Endothelial cell of umbilical vein (primary cell): ENCODE results near the gene HAND2. TPM values are rescaled to one million over a fixed set of nuclear protein-coding genes. Genes with fewer than 3 reads are reported as not detected.

Experiments used
- BruUV-seq: library from RNA; stranded (reverse); fragments of 400-500 nt; replicated peaks from 2 replicates; lab custom pipeline; 2021; lab: Mats Ljungman, UMichigan
- CTCF ChIA-PET: fragments of 300-600, 350-600 bp; sonication (Branson Sonifier 250); formaldehyde crosslinking; loops from one replicate; lab custom pipeline; 2021; ENCODE audit warnings: antibody characterized with exemption, inconsistent platforms; lab: Charles Lee
- POLR2A ChIA-PET: fragments of 300-600, 350-600 bp; sonication (Branson Sonifier 250); formaldehyde crosslinking; loops from one replicate; lab custom pipeline; 2021; ENCODE audit warnings: antibody characterized with exemption, inconsistent platforms; lab: Charles Lee
- DNase-seq: peaks from one replicate; pipeline ENCODE4 v3.0.0-alpha.2; 2011; ENCODE audit warnings: low read depth, low spot score
- FAIRE-seq: peaks from 2 replicates; lab custom pipeline; 2011; peaks lifted over from hg19 to GRCh38; lab: Jason Lieb, UNC
- H2AFZ ChIP-seq: 2 replicates; pipeline ENCODE4 v1.6.0; 2012; ENCODE audit warnings: low read depth, low read length, control low read depth, inconsistent platforms
- H3K27ac ChIP-seq: 2 replicates; pipeline ENCODE4 v1.5.1; 2011; ENCODE audit warnings: low read depth, mild to moderate bottlenecking, control low read depth, low read length, moderate library complexity; ENCODE audit not compliant: insufficient read depth
- H3K27me3 ChIP-seq, 2 experiments: 2 replicates each; pipeline versions ENCODE4 v1.6.0 to v1.6.1; 2011; ENCODE audit warnings: low read length in 2 of 2, mixed read lengths in 1 of 2; ENCODE audit not compliant: control insufficient read depth in 2 of 2, insufficient read depth in 2 of 2
- H3K36me3 ChIP-seq, 2 experiments: 2 replicates in 1 of 2; 3 replicates in 1 of 2; pipeline ENCODE4 v1.5.1; 2011; ENCODE audit warnings: low read length in 2 of 2, mild to moderate bottlenecking in 1 of 2, moderate library complexity in 1 of 2; ENCODE audit not compliant: control insufficient read depth in 2 of 2, insufficient read depth in 2 of 2; ENCODE audit errors: extremely low read depth in 1 of 2
- H3K4me1 ChIP-seq: 3 replicates; pipeline ENCODE4 v1.5.1; 2011; ENCODE audit warnings: mild to moderate bottlenecking, low read length; ENCODE audit not compliant: control insufficient read depth, insufficient read depth; ENCODE audit errors: extremely low read depth
- H3K4me2 ChIP-seq: 2 replicates; pipeline ENCODE4 v1.6.1; 2011; ENCODE audit warnings: low read length, control low read depth, mixed read lengths; ENCODE audit not compliant: insufficient read depth
- H3K4me3 ChIP-seq, 3 experiments: fragments of 200-600 bp in 1 of 3; sonication (generic), shearing (Covaris generic) in 1 of 3; replicated peaks in 1 of 3; 2 replicates each; pipeline ENCODE4 v1.5.1; 2011 to 2016; ENCODE audit warnings: control low read depth in 3 of 3, low read length in 3 of 3, mild to moderate bottlenecking in 2 of 3, inconsistent platforms in 1 of 3, low read depth in 1 of 3, moderate library complexity in 1 of 3; ENCODE audit not compliant: insufficient read depth in 1 of 3
- H3K79me2 ChIP-seq: 2 replicates; pipeline ENCODE4 v1.6.0; 2012; ENCODE audit warnings: low read length, inconsistent platforms; ENCODE audit not compliant: control insufficient read depth, insufficient read depth
- H3K9ac ChIP-seq: replicated peaks from 2 replicates; pipeline ENCODE3; 2011; ENCODE audit warnings: low read length, control low read depth; ENCODE audit not compliant: insufficient read depth; ENCODE audit errors: extremely low read depth
- H3K9me1 ChIP-seq: replicated peaks from 3 replicates; pipeline ENCODE4 v1.6.0; 2011; ENCODE audit warnings: mild to moderate bottlenecking, low read length; ENCODE audit not compliant: control insufficient read depth, insufficient read depth; ENCODE audit errors: extremely low read depth
- H3K9me3 ChIP-seq: replicated peaks from 2 replicates; pipeline ENCODE4 v1.5.1; 2012; ENCODE audit warnings: low read length, inconsistent platforms; ENCODE audit not compliant: control insufficient read depth, insufficient read depth
- H4K20me1 ChIP-seq: replicated peaks from 2 replicates; pipeline ENCODE3; 2011; ENCODE audit warnings: mild to moderate bottlenecking, low read length; ENCODE audit not compliant: control insufficient read depth, insufficient read depth; ENCODE audit errors: extremely low read depth
- CTCF ChIP-seq, 2 donors: IDR thresholded peaks; 1 replicate in 1 of 2; 2 replicates in 1 of 2; pipeline ENCODE4 v1.5.1; 2011; ENCODE audit warnings: low read length in 2 of 2, mild to moderate bottlenecking in 2 of 2, moderate library complexity in 2 of 2, control low read depth in 1 of 2, inconsistent platforms in 1 of 2, low read depth in 1 of 2; ENCODE audit not compliant: insufficient read depth in 1 of 2; ENCODE audit errors: extremely low read depth in 1 of 2
- EZH2 ChIP-seq: IDR thresholded peaks from 2 replicates; pipeline ENCODE4 v1.6.1; 2012; ENCODE audit warnings: borderline replicate concordance, low read depth, mild to moderate bottlenecking, moderate library complexity, low read length, inconsistent platforms; ENCODE audit not compliant: severe bottlenecking
- FOS ChIP-seq: IDR thresholded peaks from 2 replicates; pipeline ENCODE4 v1.6.1; 2011; ENCODE audit warnings: mild to moderate bottlenecking, low read length, moderate library complexity, borderline replicate concordance; ENCODE audit not compliant: insufficient read depth
- GATA2 ChIP-seq: IDR thresholded peaks from 2 replicates; pipeline ENCODE4 v1.7.0; 2011; ENCODE audit warnings: low read depth, mild to moderate bottlenecking, moderate library complexity, mixed read lengths, low read length; ENCODE audit not compliant: insufficient read length, insufficient read depth
- JUN ChIP-seq: IDR thresholded peaks from 2 replicates; pipeline ENCODE4 v1.6.1; 2011; ENCODE audit warnings: borderline replicate concordance, low read depth; ENCODE audit not compliant: insufficient read length, insufficient read depth
- POLR2A ChIP-seq: IDR thresholded peaks from 2 replicates; pipeline ENCODE4 v1.6.1; 2012; ENCODE audit warnings: low read depth, mild to moderate bottlenecking, control low read depth, low read length
- POLR2AphosphoS5 ChIP-seq: IDR thresholded peaks from 2 replicates; pipeline ENCODE4 v1.6.1; 2012; ENCODE audit warnings: low read depth, mild to moderate bottlenecking, control low read depth, low read length, moderate library complexity; ENCODE audit not compliant: insufficient read depth
- dilution Hi-C: fragments of 300-500 bp; cut with MboI; formaldehyde crosslinking; loops from one replicate; pipeline ENCODE4 v1.15.0; 2019; ENCODE audit warnings: low sequenced_read_pairs; ENCODE audit not compliant: extremely low pct_ligation_motif_present
- intact Hi-C: fragments of 100-400 bp; cut with micrococcal nuclease; formaldehyde crosslinking; loops from one replicate; pipeline ENCODE4 v1.10.0; 2022
- polyA plus RNA-seq, 4 experiments: library from polyadenylated mRNA; depleted of rRNA in 3 of 4; stranded (reverse) in 3 of 4; unstranded in 1 of 4; fragments of >200 nt; gene quantifications; 2 replicates each; pipeline versions ENCODE4 v1.2.1 to v1.2.3, GENCODE V29; 2011 to 2012; ENCODE audit warnings: missing spikeins in 1 of 4
- total RNA-seq: library from RNA; stranded (reverse); gene quantifications from 2 replicates; pipeline ENCODE4 v1.2.3, GENCODE V29; 2021
- TF ChIP-seq, protein P1 (sequence below): IDR thresholded peaks from 2 replicates; pipeline ENCODE4 v1.6.1; 2011; ENCODE audit not compliant: insufficient read depth, insufficient read length

HAND2 gene
- total and polyA plus RNA-seq, 2 donors (not counting 3 experiments of a cell fraction or from before 2014, with no cell fraction given), result not detected

GRCh38 chr4:173500841-173501591, 29.0 kb downstream of the HAND2 start:
- Histone ChIP-seq H3K4me2 (peak overlapping the region; percentile 48), H4K20me1 (no peaks in the 10 kb centered on the region), H3K27ac (no peak overlapping the region), H3K9me1 (no peaks in the 10 kb centered on the region), H2AFZ (peak overlapping the region; percentile 28), H3K4me1 (peaks cover 3% of the 10 kb centered on the region), H3K4me3 (peak overlapping the region in 1 of 3 experiments; percentile 14), H3K36me3 (no peaks in the 10 kb centered on the region), H3K79me2 (no peaks in the 10 kb centered on the region), H3K9ac (no peak overlapping the region), H3K27me3 (peaks cover 72 to 83% of the 10 kb centered on the region in 2 experiments), H3K9me3 (no peaks in the 10 kb centered on the region)
- dilution Hi-C loops, result no loop called here
- DNase-seq, result no peak
- ChIA-PET POLR2A (no interaction called here), CTCF (interaction anchor here (0.6 to 1.1 kb wide), 3 partner anchors 10 to 81 kb away, joined by 3 to 6 read pairs (median 4); no protein-coding TSS in a partner anchor)
- intact Hi-C loops, result no loop called here
- no TSS peak for BruUV-seq
- no peak for TF ChIP-seq CTCF (IDR thresholded peaks at IDR 0.05; ENCODE audit: extremely low read depth in 1 of 2, insufficient read depth in 1 of 2, low read depth in 1 of 2, low read length in 2 of 2)
- TF ChIP-seq POLR2A, result no peak
- TF ChIP-seq, protein P1, sequence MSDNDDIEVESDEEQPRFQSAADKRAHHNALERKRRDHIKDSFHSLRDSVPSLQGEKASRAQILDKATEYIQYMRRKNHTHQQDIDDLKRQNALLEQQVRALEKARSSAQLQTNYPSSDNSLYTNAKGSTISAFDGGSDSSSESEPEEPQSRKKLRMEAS, result no peak
- TF ChIP-seq JUN, result no peak
- TF ChIP-seq EZH2, result no peak
- no peak for TF ChIP-seq GATA2
- no peak for TF ChIP-seq FOS
- no peak for TF ChIP-seq POLR2AphosphoS5
- no peak for FAIRE-seq
